NCI-H2107 (cell line): ENCODE data around the gene CAPN15.
"Not testable (repeated sequence)": the region's sequence is repeated elsewhere in the genome, so short reads cannot be mapped to it uniquely, and the experiment has no call there.

ENCODE experiments used
- DNase-seq: peaks from one replicate; lab custom pipeline; 2025; lab: John Stamatoyannopoulos, UW

Gene CAPN15

DNA sequence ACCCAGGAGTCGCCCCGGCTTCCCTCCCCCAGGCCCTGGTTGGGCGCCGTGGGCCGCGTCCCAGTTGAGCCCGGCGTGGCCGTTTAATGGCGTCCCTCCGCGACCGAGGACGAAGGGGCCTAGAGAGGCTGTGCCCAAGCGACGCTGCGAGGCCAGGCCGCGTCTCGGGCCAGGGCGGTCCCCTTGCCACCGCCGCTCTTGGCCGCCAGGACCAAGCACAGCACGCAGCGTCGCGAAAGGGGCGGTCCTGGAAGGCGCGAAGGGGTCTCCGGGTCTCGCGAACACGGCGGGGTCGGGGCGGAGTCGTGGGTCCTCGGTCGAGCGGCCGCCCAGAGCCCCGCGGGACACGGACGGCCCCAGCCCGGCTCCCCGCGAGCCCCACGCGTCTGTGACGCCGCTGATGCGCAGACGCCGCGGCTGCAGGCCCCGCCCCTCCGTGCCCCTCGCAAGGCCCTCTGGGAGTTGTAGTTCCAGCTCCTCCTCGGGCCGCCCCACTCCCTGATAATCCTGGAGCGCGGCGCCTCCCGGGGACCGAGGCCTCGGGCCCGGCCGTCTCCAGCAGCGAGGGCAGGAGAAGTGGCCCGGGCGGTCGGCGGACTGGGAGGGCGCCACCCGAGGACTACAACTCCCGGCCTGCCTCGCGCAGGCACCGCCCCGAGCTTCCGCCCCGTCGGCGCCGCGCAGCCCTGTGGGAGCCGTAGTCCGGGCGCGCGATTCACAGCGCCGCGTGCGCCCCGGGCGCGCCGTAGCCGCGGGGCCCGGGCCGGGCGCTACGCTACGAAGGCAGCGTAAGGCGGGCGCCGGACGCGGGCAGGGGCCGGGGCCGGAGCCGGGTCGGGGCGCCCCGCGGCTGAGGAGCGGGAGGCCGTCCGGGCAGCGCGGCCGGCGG, at the start of gene CAPN15:
TSS of gene CAPN15 (plus strand) at position 698 of the 889 bp plus-strand sequence. CDS start 19,127 bp downstream, outside the sequence.
- DNase-seq: peak; percentile 77

DNA sequence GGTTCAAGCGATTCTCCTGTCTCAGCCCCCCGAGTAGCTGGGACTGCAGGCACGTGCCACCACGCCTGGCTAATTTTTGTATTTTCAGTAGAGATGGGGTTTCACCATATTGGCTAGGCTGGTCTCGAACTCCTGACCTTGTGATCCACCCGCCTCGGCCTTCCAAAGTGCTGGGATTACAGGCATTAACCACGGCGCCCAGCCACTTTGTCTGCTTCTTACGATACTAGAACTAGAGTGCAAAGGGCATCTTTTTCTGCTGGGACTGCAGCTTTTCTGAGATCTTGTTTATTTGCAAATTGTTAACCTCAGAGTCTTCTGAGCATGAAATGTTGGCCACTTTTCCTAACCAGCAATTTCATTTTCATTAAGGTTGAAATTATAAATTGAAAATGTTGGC, 49.2 kb upstream of the CAPN15 start:
- DNase-seq: not testable (repeated sequence)

DNA sequence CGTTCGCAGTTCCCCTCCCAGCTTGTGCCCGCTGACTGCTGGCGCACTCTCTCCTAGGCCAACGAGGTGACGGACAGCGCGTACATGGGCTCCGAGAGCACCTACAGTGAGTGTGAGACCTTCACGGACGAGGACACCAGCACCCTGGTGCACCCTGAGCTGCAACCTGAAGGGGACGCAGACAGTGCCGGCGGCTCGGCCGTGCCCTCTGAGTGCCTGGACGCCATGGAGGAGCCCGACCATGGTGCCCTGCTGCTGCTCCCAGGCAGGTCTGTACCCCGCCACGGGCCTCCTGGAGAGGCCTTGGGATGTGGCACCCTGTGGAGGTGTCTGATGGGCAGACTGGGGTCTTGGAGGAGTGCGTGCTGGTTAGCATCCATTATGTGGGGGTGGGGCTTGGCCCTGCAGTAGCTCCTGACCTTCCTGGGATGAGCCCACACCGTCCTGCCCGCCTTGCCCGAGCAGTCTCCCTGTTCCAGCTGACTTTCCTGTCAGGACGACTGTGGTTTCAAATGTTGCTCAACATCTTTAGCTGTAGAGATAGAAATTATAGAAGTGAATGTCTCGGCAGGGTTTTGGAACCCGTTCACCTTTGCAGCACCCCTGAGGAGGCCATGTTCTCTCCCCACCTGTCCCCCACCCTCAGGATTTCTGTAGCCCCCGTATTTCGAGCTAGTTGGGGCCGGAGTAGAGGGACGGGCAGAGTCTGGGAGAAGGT, 44.9 kb upstream of the CAPN15 start:
- no peak for DNase-seq

DNA sequence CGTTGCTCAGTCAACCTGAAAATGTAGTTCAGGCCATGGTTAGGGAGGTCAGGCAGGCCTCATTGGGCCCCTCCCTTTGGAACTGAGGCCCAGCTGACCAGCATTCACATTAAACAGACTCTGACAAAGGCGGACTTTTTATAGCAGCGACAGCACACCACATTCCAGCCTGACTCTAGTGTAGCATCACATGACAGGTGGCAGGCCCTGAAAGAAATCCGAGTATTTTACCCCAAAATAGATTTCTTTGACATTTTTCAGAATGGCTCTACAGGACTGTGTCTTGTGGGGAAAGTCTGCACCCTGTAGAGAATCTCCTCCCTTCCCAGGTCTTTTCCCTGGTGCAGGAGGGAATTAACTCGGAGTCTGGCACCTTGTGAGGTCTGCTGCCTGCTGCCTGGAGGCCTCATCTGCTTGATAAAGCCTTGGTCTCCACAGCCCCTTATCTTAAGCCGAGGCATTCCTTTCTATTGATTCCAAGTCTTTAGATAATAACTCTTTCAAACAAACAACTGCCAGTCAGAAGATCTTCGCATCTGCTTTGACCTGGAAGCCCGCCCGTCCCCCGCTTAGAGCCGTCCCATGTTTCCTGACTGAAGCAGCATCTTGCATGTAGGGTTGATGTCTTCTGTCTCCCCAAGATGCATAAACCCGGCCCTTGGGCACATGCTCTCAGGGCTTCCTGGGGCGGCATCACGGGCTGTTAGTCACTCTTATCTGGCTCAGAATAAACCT, 44.0 kb upstream of the CAPN15 start:
- DNase-seq: no peak

GRCh38 chr16:489606-490005, 37.9 kb upstream of the CAPN15 start:
- no peak for DNase-seq

DNA sequence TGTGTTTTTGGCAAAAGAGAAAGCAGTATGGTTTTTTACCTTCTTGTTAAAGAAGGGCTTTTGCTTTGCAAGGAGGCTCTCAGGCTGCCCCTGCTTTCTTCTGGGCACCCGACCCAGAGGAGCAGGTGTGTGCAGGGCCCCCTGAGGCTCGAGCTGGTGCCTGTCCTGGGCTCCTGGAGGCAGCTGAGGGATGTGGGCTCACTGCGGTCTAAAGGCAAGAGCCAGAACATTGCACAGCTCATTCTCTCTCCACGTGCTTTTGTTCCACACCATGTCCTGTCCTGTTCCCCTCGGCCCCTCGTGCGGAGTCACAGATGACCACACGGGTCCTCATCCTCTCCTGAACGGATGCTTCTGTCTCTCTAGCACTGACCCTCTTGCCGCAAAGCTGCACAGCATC, 36.7 kb upstream of the CAPN15 start:
- DNase-seq: no peak

GRCh38 chr16:491220-491919, 36.1 kb upstream of the CAPN15 start:
- DNase-seq: no peak

DNA sequence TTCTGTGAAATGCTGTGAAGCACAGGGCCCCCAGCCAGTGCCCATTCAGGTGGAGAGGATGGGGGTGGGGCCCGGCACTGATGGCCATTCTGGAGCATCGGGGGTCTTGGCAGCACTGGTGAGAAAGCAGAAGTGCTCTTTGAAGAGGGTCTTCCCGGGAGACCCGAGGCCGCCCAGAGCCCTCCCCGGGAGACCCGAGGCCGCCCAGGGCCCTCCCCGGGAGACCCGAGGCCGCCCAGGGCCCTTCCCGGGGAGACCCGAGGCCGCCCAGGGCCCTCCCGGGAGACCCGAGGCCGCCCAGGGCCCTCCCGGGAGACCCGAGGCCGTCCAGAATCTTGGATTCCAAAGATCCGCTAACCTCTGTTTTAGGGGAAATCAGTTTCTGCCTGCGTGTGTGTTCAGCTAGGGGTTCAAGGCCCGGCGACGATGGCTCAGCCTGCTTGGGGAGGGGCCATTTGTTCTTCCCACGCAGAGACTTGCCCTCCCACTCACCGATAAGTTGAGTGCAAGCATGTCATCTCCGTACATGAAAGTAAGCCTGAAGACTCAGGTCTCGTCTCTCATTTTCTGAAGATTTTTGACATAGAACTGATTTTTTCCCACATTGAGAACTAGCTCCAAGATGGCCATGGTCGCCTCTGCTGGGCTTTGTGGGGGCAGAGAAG, 35.2 kb upstream of the CAPN15 start:
- no peak for DNase-seq

GRCh38 chr16:494676-495075, 32.8 kb upstream of the CAPN15 start:
- not testable (repeated sequence) for DNase-seq

DNA sequence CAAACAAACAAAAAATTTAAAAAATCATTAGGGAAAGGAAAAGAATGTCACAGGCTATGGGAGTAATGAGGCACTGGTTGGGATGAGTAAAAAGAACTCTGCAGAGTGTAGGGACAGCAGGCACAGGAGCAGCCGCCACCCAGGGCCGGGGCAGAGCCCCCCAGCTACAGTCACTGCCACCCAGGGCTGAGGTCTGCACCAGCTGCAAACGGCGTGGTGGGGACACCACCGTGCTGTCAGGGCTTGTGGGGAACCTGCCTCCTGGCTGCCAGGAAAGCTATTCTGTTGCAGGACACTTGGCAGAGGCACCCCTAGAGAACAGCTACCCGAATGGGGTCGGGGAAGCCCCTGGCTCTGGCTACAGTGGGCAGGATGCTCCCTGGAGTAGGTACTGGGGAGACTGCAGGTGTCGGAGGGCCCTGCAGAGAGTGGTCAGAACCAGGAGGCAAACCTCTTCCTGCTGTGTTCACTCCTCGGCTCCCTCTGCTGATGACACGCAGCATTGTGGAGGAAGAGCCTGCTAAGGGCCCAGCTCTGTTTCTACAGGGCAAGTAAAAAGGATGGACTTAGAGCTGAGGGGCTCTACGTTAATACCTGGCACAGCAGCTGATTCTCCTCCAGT, 32.3 kb upstream of the CAPN15 start:
- DNase-seq: no peak

DNA sequence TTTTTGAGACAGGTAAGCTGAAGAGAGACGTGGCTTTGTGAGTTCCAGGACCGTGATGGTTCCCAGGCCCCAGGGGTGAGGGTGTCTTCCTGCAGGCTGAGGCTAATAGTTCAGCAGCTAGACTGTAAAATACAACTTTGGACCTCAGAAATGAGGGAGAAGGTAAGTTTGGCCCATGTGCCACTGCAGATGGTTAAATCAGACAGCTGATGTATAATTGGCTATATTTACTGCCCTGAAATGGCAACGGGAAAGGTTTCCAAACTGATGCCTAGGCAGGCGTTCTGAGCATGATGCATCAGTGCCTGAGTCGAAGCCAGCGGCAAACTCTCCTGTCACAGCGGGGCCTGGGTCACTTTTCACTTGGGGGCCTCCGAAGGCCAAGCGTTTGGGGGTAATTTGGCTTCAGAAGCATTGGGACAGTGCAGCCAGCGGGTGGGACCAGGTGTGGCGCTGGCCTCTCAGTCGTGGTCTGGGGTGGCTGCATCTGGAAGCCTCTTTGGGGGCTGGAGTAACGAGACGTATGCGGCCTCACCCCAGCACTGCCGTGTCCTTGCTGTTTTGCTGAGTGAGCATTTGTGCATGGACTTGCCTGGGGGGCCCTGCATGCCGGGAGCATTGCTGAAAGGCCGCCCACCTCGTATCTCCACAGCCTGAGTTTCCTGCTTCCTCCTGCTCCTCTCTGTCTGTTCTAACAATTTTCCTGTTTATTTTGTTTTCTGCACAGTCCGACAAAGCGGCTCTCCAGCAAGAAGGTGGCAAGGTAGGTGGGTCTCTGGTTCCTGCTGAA, 31.2 kb upstream of the CAPN15 start:
- DNase-seq: no peak

DNA sequence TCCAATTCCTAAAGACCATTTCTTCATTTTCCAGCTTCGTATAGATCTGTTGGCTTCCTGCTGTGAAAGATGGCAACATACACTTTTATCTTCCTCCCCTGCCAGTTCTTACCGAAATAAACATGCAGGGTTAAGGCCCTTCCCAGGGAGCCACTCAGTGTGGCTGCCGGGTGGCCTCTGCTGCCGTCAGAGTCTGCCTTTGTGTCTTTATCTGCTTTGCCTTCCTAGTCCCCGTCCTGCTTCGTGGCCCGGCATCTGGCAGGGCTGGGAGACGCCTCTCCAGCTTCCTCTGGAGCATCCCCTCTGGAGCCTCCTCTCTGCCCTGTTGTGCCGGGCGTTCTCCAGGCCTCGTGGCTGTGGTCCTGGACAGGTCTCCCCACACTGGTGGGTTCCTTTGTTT, 30.3 kb upstream of the CAPN15 start:
- no peak for DNase-seq

- DNase-seq: no peak
Observed at GRCh38 chr16:499924-500323, 27.6 kb upstream of the CAPN15 start.

DNA sequence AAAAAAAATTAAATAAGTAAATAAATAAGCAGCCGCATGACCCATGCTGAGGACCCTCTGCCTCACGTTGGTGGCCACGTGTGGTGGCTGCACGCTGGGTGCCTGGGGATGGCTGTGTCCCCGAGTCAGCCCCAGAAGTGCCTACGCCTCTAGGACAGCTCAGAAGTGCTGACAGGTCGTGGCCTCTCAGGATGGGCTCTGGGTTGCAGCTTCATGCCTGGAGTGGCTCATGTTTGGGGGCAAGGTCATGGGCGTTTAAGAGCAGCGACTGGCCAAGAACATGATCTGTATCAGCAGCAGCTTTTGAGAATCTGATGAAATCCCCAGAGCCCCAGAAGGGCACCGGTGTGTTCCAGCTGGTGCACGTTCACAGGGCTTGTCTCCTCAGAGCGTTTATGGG, 26.8 kb upstream of the CAPN15 start:
- no peak for DNase-seq

DNA sequence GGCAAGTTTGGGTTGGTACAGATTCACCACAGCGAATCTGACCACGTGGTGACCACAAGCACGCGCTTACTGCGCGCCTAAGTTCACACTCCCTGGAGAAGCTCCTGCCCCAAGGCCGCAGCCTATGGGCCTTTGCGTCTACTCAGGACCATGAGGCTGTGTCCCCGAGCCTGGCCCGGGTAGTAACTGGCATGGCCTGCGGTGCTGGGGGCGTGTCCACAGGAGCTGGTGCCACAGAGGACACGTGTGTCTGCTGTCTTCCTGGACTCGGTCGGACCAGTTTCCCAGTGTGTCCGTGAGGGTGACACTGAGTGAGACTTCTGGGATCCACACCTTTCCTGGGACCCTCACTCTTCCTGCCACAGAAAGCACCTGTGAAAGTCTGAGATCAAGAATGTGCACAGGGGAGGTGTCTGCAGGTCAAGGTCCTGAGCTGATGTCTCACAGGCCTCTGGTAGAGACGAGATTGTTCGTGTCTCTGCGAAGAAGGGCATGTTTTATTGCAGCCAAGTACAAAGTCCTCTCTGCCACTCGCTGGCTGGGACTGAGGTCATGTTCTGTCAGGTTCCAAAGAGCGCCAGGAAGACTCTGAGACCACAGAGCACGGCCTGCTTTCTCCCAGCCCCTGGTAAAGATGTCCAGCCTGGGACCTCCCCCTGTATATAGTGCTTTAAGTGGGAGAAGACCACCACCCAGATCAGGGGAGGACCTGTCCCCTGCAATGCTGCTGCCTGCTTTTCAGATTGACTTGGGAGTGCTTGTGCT, 25.2 kb upstream of the CAPN15 start:
- no peak for DNase-seq

DNA sequence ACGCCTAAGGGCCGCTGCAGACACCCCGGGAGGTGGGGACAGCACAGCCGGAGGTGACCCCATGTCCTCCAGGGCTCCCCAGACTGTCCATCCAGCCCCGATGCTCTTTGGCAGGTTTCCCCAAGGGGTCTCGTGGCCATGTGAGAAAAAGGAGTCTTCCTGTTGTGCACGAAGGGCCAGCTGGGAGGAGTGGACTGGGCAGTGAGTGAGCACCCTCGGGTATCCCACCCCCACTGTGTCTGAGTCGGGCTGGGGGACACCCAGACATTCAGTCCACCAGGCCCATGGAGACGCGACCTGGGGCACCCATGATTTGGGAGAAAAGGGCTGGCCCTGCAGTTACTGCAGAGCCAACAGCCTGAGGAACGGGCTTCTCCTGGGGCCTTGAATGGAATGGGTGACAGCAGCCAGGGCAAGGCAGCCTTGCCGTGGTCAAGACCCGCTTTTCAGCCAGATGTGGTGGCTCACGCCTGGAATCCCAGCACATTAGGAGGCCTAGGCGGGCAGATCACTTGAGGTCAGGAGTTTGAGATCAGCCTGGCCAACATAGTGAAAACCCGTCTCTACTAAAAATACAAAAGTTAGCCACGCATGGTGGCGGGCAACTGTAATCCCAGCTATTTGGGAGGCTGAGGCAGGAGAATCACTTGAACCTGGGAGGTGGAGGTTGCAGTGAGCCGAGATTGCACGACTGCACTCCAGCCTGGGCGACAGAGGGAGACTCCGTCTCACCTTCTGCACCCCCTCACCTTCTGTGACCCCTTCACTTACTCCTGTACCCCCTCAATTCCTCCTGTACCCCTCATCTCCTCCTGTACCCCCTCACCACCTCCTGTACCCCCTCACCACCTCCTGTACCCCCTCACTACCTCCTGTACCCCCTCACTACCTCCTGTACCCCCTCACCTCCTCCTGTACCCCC, 24.1 kb upstream of the CAPN15 start:
- DNase-seq: no peak

DNA sequence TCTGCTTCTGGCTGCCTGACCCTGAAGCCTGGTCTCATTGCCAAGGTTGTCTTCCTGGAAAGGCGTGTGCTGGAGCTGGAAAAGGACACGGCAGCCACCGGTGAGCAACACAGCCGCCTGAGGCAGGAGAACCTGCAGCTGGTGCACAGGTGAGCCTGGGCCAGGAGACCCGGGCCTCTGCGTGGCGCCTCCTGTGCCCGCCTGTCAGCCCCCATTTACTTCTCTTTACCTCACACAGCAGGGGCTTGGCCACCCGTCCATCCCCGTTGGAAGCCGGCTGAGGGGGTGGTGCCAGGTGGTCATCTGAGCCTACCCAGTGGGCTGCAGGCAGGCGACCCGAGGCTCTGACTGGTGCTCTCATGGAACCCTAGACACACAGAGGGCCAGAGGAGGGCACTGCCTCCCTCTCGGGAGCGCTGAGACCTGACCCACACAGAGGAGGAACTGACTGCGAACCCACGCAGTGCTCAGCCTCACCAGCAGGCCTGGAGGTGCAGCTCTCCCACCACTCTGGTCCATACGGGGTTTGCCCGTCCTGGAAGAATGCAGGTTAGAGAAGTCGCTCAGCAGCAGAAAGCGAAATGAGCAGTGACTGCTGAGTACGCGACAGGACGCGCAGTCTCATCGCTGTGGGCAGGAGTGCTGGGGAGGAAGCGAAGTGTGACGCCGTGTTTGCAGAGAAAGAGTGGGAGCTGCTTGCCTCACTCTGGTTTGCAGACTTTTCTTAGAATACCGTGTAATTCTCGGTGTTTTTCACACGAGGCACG, 21.9 kb upstream of the CAPN15 start:
- DNase-seq: no peak

- DNase-seq: no peak
Observed at GRCh38 chr16:506246-506546, 21.3 kb upstream of the CAPN15 start.
